ENCODE measurements around the gene DYNLRB1. TPM values are rescaled to one million over a fixed set of nuclear protein-coding genes. Genes with fewer than 3 reads are reported as not detected.

Gene DYNLRB1
- total and polyA plus RNA-seq, 2 donors (not counting 3 experiments of a cell fraction or from before 2014, with no cell fraction given), result 142 to 245 TPM

DNA sequence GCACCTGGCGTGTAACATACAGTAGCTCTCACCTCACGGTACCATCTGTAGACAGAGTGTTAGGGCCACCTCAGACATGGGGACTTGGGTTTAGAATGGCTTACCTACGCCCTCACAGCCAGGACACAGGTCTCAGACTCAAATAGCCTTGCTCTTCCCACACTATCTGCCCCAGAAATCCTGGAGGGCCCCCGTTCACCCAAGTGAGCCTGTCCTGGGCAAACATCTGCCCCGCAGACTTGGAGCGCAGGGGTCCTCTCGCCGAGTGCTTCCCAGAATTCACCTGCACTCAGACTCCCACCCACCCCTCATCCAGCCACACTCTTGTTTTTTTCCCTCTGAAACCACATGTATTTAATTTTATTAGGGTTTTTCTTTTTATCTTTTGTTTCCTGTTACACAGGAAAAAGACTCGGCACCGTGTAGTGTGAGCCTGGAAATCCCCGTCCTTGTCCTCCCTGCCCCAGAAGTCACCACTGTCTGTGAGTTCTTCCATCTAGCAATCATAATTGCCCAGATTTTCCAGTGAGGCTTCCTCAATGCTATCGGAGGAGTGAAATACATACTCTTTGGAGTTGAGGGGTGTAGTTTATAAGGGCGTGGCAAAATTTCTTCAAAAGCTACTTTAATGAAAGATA is 25.2 kb downstream of the DYNLRB1 start:
- Histone ChIP-seq H3K36me3 (ENCODE audit: control insufficient read depth in 2 of 2, extremely low read depth in 1 of 2, insufficient read depth in 2 of 2, low read length in 2 of 2) (peaks cover 9 to 19% of the 10 kb centered on the region in 2 experiments), H3K79me2 (ENCODE audit: control insufficient read depth, insufficient read depth, low read length) (no peaks in the 10 kb centered on the region), H3K4me3 (replicated peaks in 1 of 3; ENCODE audit: insufficient read depth in 1 of 3, low read depth in 1 of 3, low read length in 3 of 3) (no peak overlapping the region), H3K9me3 (replicated peaks; ENCODE audit: control insufficient read depth, insufficient read depth, low read length) (no peaks in the 10 kb centered on the region), H2AFZ (ENCODE audit: low read depth, low read length) (no peak overlapping the region), H3K4me2 (ENCODE audit: insufficient read depth, low read length) (no peak overlapping the region), H3K27ac (ENCODE audit: insufficient read depth, low read depth, low read length) (no peak overlapping the region), H3K9me1 (replicated peaks; ENCODE audit: control insufficient read depth, extremely low read depth, insufficient read depth, low read length) (no peaks in the 10 kb centered on the region), H3K9ac (replicated peaks; ENCODE audit: extremely low read depth, insufficient read depth, low read length) (no peak overlapping the region), H3K4me1 (ENCODE audit: control insufficient read depth, extremely low read depth, insufficient read depth, low read length) (no peaks in the 10 kb centered on the region), H4K20me1 (replicated peaks; ENCODE audit: control insufficient read depth, extremely low read depth, insufficient read depth, low read length) (no peaks in the 10 kb centered on the region), H3K27me3 (ENCODE audit: control insufficient read depth in 2 of 2, insufficient read depth in 2 of 2, low read length in 2 of 2) (no peaks in the 10 kb centered on the region)
- no TSS peak for BruUV-seq (replicated peaks)
- TF ChIP-seq POLR2AphosphoS5 (IDR thresholded peaks at IDR 0.05; ENCODE audit: insufficient read depth, low read depth, low read length) (no peak), POLR2A (IDR thresholded peaks at IDR 0.05; ENCODE audit: low read depth, low read length) (no peak), EZH2 (IDR thresholded peaks at IDR 0.05; ENCODE audit: borderline replicate concordance, low read depth, low read length, severe bottlenecking) (no peak), JUN (IDR thresholded peaks at IDR 0.05; ENCODE audit: borderline replicate concordance, insufficient read depth, insufficient read length, low read depth) (no peak), GATA2 (IDR thresholded peaks at IDR 0.05; ENCODE audit: insufficient read depth, insufficient read length, low read depth, low read length) (no peak), MYC (IDR thresholded peaks at IDR 0.05; ENCODE audit: low read depth, low read length) (no peak), FOS (IDR thresholded peaks at IDR 0.05; ENCODE audit: borderline replicate concordance, insufficient read depth, low read length) (no peak)
- TF ChIP-seq, protein P1, sequence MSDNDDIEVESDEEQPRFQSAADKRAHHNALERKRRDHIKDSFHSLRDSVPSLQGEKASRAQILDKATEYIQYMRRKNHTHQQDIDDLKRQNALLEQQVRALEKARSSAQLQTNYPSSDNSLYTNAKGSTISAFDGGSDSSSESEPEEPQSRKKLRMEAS (IDR thresholded peaks at IDR 0.05; ENCODE audit: insufficient read depth, insufficient read length), result no peak
- TF ChIP-seq, protein P2, sequence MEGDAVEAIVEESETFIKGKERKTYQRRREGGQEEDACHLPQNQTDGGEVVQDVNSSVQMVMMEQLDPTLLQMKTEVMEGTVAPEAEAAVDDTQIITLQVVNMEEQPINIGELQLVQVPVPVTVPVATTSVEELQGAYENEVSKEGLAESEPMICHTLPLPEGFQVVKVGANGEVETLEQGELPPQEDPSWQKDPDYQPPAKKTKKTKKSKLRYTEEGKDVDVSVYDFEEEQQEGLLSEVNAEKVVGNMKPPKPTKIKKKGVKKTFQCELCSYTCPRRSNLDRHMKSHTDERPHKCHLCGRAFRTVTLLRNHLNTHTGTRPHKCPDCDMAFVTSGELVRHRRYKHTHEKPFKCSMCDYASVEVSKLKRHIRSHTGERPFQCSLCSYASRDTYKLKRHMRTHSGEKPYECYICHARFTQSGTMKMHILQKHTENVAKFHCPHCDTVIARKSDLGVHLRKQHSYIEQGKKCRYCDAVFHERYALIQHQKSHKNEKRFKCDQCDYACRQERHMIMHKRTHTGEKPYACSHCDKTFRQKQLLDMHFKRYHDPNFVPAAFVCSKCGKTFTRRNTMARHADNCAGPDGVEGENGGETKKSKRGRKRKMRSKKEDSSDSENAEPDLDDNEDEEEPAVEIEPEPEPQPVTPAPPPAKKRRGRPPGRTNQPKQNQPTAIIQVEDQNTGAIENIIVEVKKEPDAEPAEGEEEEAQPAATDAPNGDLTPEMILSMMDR (IDR thresholded peaks at IDR 0.05; ENCODE audit: extremely low read depth in 1 of 2, insufficient read depth in 1 of 2, low read depth in 1 of 2, low read length in 2 of 2), result no peak
- intact Hi-C loops (cut with micrococcal nuclease) (no loop called here), dilution Hi-C loops (cut with MboI; ENCODE audit: extremely low pct_ligation_motif_present, low sequenced_read_pairs) (no loop called here)
- DNase-seq (ENCODE audit: low read depth, low spot score) (no peak), FAIRE-seq (no peak)
- ChIA-PET POLR2A (no interaction called here), CTCF (interaction anchor here (0.7 to 5.6 kb wide), 4 partner anchors 11 to 228 kb away, joined by 3 to 53 read pairs (median 4); no protein-coding TSS in a partner anchor)
